ENCODE data around the gene WFDC13.
"Not testable (repeated sequence)": the region's sequence is repeated elsewhere in the genome, so short reads cannot be mapped to it uniquely, and the experiment has no call there.

WFDC13 gene

DNA sequence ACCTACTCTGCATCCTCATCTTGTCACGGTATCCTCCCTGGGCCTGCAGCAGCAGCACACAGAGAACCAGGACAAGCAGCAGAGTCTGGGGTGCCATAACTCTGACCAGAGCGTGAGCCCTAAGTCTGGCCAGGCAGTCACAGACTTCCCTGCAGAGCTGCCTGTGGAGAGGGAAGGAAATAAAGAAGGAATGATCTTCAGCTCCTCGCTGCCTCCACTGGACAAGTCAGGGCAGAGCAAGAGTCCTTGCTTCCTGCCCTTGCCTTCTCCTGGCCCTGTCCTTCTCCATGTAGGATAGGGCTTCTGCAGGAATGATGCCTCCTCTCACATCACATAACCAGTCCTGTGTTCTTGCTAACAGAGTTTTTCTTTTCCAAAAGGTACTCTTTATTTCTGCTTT, 15.9 kb upstream of the WFDC13 start:
- no peak overlapping the region for H3K4me2 ChIP-seq
- no peak overlapping the region for H2AFZ ChIP-seq (ENCODE audit: low read depth)
- H3K9ac ChIP-seq, result no peak overlapping the region
- H3K36me3 ChIP-seq (ENCODE audit: insufficient read depth), result no peaks in the 10 kb centered on the region
- no peaks in the 10 kb centered on the region for H3K4me1 ChIP-seq (ENCODE audit: low read depth, poor library complexity, severe bottlenecking)
- TF ChIP-seq CTCF (conservative IDR thresholded peaks at IDR 0.05; ENCODE audit: low read depth, low read length), result no peak
- H3K27me3 ChIP-seq (ENCODE audit: insufficient read depth, low read depth), result no peaks in the 10 kb centered on the region
- no peak overlapping the region for H3K27ac ChIP-seq
- no peaks in the 10 kb centered on the region for H4K20me1 ChIP-seq (ENCODE audit: insufficient read depth)
- no peaks in the 10 kb centered on the region for H3K79me2 ChIP-seq (ENCODE audit: insufficient read depth, low read depth)
- no peak overlapping the region for H3K4me3 ChIP-seq (IDR thresholded peaks at IDR 0.05; ENCODE audit: insufficient read depth, low read depth, low read length)

DNA sequence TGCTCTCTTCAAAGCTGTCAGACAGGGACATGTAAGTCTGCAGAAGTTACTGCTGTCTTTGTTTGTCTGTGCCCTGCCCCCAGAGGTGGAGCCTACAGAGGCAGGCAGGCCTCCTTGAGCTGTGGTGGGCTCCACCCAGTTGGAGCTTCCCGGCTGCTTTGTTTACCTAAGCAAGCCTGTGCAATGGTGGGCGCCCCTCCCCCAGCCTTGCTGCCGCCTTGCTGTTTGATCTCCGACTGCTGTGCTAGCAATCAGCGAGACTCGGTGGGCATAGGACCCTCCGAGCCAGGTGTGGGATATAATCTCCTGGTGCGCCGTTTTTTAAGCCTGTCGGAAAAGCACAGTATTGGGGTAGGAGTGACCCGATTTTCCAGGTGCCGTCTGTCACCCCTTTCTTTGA, 8.5 kb upstream of the WFDC13 start:
- not testable (repeated sequence) for H3K9ac ChIP-seq; H3K4me2 ChIP-seq; H3K4me1 ChIP-seq (ENCODE audit: low read depth, poor library complexity, severe bottlenecking); H3K27ac ChIP-seq; H3K36me3 ChIP-seq (ENCODE audit: insufficient read depth); H3K79me2 ChIP-seq (ENCODE audit: insufficient read depth, low read depth); H2AFZ ChIP-seq (ENCODE audit: low read depth); H3K27me3 ChIP-seq (ENCODE audit: insufficient read depth, low read depth); H3K4me3 ChIP-seq (IDR thresholded peaks at IDR 0.05; ENCODE audit: insufficient read depth, low read depth, low read length); H4K20me1 ChIP-seq (ENCODE audit: insufficient read depth)

DNA sequence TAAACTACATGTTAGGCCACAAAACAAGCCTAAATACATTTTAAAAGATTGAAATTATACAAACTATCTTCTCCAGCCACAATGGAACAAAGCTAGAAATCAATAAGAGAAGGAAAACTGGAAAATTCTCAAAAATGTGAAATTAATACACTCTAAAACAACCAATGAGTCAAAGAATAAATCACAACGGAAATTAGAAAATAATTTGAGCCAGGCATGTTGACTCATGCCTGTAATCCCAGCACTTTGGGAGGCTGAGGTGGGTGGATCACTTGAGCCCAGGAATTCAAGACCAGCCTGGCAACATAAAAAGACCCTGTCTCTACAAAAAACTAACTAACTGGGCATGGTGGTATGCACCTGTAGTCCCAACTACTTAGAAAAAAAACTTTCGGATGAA, 6.3 kb upstream of the WFDC13 start:
- Histone ChIP-seq H3K27me3 (ENCODE audit: insufficient read depth, low read depth) (no peaks in the 10 kb centered on the region), H3K9ac (no peak overlapping the region), H4K20me1 (ENCODE audit: insufficient read depth) (no peaks in the 10 kb centered on the region), H3K4me3 (IDR thresholded peaks at IDR 0.05; ENCODE audit: insufficient read depth, low read depth, low read length) (no peak overlapping the region), H2AFZ (ENCODE audit: low read depth) (no peak overlapping the region), H3K4me2 (no peak overlapping the region), H3K27ac (no peak overlapping the region), H3K4me1 (ENCODE audit: low read depth, poor library complexity, severe bottlenecking) (no peaks in the 10 kb centered on the region), H3K36me3 (ENCODE audit: insufficient read depth) (no peaks in the 10 kb centered on the region), H3K79me2 (ENCODE audit: insufficient read depth, low read depth) (no peaks in the 10 kb centered on the region)
- TF ChIP-seq CTCF (conservative IDR thresholded peaks at IDR 0.05; ENCODE audit: low read depth, low read length), result no peak

- no peak for TF ChIP-seq CTCF (conservative IDR thresholded peaks at IDR 0.05; ENCODE audit: low read depth, low read length)
- Histone ChIP-seq H3K9ac (no peak overlapping the region), H3K4me2 (no peak overlapping the region), H3K4me1 (ENCODE audit: low read depth, poor library complexity, severe bottlenecking) (peaks cover 16% of the 10 kb centered on the region), H3K79me2 (ENCODE audit: insufficient read depth, low read depth) (no peaks in the 10 kb centered on the region), H4K20me1 (ENCODE audit: insufficient read depth) (no peaks in the 10 kb centered on the region), H2AFZ (ENCODE audit: low read depth) (no peak overlapping the region), H3K27me3 (ENCODE audit: insufficient read depth, low read depth) (no peaks in the 10 kb centered on the region), H3K4me3 (IDR thresholded peaks at IDR 0.05; ENCODE audit: insufficient read depth, low read depth, low read length) (no peak overlapping the region), H3K36me3 (ENCODE audit: insufficient read depth) (no peaks in the 10 kb centered on the region), H3K27ac (no peak overlapping the region)
Measured at GRCh38 chr20:45701104-45701503, 734 bp upstream of the WFDC13 start.

GRCh38 chr20:45704969-45705637, 3.3 kb downstream of the WFDC13 start, which contains the start of gene WFDC10B:
WFDC10B (minus strand) TSS chr20:45705019; CDS start chr20:45685992, 19,027 bp downstream.
- Histone ChIP-seq H3K36me3 (ENCODE audit: insufficient read depth) (no peaks in the 10 kb centered on the region), H4K20me1 (ENCODE audit: insufficient read depth) (no peaks in the 10 kb centered on the region), H3K27ac (no peak within 1 kb of the TSS), H3K4me3 (IDR thresholded peaks at IDR 0.05; ENCODE audit: insufficient read depth, low read depth, low read length) (no peak within 1 kb of the TSS), H3K79me2 (ENCODE audit: insufficient read depth, low read depth) (no peaks in the 10 kb centered on the region), H2AFZ (ENCODE audit: low read depth) (no peak within 1 kb of the TSS), H3K27me3 (ENCODE audit: insufficient read depth, low read depth) (no peaks in the 10 kb centered on the region), H3K9ac (no peak within 1 kb of the TSS), H3K4me2 (peak within 1 kb of the TSS; percentile 11; the same call in 1 of the 2 replicates), H3K4me1 (ENCODE audit: low read depth, poor library complexity, severe bottlenecking) (peaks cover 32% of the 10 kb centered on the region)
- TF ChIP-seq CTCF (conservative IDR thresholded peaks at IDR 0.05; ENCODE audit: low read depth, low read length), result no peak

DNA sequence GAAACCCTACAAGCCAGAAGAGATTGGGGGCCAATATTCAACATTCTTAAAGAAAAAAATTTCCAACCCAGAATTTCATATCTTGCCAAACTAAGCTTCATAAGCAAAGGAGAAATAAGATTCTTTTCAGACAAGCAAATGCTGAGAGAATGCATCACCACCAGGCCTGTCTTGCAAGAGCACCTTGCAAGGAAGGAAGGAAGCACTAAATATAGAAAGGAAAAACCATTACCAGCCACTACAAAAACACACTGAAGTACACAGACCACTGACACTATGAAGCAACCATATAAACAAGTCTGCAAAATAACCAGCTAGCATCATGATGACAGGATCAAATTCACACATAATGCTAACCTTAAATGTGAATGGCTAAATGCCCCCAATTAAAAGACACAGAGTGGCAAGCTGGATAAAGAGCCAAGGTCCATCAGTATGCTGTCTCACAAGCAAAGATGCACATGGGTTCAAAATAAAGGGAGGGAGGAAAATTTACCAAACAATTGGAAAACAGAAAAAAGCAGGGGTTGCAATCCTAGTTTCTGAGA, 14.4 kb downstream of the WFDC13 start:
- not testable (repeated sequence) for H3K36me3 ChIP-seq (ENCODE audit: insufficient read depth); H3K9ac ChIP-seq; H3K27me3 ChIP-seq (ENCODE audit: insufficient read depth, low read depth); H2AFZ ChIP-seq (ENCODE audit: low read depth); H3K79me2 ChIP-seq (ENCODE audit: insufficient read depth, low read depth); H4K20me1 ChIP-seq (ENCODE audit: insufficient read depth); H3K4me3 ChIP-seq (IDR thresholded peaks at IDR 0.05; ENCODE audit: insufficient read depth, low read depth, low read length)
- Histone ChIP-seq H3K4me1 (ENCODE audit: low read depth, poor library complexity, severe bottlenecking) (peaks cover 47% of the 10 kb centered on the region), H3K4me2 (peak overlapping the region; percentile 58), H3K27ac (peak overlapping the region; percentile 48)

All from KMS-11 (cell line).